GM13977 (cell line): ENCODE measurements around the gene RPGR.

ENCODE experiments used
- DNase-seq: peaks from one replicate; pipeline ENCODE4 v3.0.0; 2012; ENCODE audit warnings: low spot score
- CTCF ChIP-seq: IDR thresholded peaks from 2 replicates; pipeline ENCODE4 v1.5.1; 2012; ENCODE audit warnings: mild to moderate bottlenecking, control low read depth; ENCODE audit not compliant: insufficient read depth; ENCODE audit errors: extremely low read depth, missing control alignments
- in situ Hi-C: fragments of 300-500 bp; cut with MboI; formaldehyde crosslinking; loops from one replicate; pipeline ENCODE4 v1.12.0; 2022; ENCODE audit warnings: low sequenced_read_pairs, low pct_unique_long_range_greater_than_20kb, mixed read lengths, inconsistent platforms; ENCODE audit not compliant: unreplicated experiment

The RPGR gene

DNA sequence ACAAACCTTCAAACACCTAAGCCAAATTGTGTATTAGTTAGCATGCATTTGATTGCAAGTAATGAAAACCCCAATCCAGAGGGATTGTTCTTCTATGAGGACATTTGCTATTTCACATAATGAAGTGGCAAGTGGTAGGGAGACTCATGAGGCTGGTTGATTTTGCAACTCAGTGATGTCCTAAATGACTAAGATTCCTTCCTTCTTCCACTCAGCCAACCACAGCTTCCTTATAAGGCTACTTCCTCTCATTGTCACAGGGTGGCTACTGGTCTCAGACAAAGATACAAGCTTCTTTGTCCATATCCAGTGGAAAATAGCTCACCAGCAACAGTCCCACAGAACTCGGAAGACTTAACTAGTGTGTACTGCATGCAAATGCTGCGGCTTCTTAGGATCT, 19.8 kb upstream of the RPGR start:
- no peak for DNase-seq
- no peak for TF ChIP-seq CTCF
- in situ Hi-C loops: no loop called here

DNA sequence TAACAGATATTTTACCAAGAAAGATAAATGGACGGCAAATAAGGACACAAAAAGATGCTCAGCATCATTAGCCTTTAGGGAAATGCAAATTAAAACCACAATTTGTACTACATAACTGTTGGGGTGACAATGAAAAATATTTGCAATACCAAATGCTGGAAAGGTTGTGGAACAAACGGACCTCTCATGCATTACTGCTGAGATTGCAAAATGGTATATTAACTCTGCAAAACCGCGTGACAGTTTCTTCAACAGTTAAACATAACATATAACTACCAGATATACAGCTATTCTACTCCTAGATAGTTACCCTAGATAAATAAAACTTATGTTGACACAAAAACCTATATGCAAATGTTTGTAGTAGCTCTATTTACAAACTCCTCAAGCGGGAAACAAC, 18.8 kb upstream of the RPGR start:
- no peak for TF ChIP-seq CTCF
- in situ Hi-C loops: no loop called here
- DNase-seq: no peak

DNA sequence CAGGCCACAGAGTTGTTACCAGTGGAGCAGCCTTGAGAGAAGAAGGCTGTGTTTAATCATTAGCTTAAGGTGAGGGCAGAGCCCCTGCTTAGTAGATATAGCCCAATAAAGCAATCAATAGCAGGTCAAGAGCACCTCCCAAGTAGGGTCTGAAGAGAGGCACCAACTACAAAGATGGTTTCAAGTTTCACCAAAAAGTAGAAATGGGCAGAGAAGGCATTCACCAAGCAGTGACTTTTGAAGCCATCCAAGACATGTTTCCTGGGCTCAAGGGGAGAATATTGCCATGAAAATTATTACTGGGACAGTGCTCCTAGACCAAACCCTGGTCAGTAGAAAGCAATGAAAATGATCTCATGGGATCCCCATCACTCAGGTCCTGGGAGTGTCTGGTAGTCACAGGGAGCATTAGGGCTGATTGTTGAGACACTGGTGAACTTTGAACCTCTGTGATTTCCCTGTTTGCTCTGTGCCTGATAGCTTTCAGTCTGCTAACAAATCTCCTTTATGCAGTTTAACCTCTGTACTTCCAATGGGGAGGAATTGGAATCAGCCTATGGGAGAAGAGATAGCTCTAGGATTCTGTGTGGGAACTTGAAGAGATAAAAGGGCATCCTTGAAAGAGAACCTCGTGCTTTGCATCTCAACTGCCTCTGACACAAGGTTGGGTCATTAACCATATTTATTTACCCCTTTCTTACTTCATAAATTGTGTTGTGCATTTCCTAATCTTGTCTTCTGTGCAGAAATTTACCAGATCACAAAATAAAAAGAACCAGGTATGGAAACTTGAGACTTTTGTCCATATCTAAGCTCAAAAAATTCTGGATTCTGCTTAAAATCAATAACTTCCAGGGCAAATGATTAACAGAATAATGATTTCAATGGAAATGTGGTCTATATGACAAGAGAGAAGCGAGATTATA, 15.8 kb upstream of the RPGR start:
- in situ Hi-C loops: no loop called here
- TF ChIP-seq CTCF: no peak
- no peak for DNase-seq

GRCh38 chrX:38341442-38341841, 14.1 kb upstream of the RPGR start:
- no peak for DNase-seq
- TF ChIP-seq CTCF: no peak
- in situ Hi-C loops: no loop called here

GRCh38 chrX:38336538-38337240, 9.4 kb upstream of the RPGR start:
- no peak for DNase-seq
- TF ChIP-seq CTCF: no peak
- in situ Hi-C loops: no loop called here

DNA sequence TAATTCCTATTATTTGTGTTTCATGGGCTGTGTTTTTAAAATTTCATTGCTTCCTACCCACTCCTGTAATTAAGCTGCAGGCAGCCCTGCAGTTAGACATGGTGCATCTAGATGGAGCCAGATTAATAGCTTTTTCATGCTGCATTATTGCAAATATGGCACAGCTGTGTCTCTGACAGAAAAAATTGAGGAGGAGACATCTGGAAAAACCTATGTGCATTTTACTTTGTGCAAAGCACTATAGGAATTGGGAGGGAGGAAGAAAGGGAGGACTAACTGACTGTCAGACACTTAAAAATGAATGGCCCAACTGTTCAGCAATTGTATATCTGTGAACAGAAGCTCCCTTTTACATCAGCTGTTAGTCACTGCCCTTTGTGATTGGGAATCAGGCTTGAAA, 8.1 kb upstream of the RPGR start:
- DNase-seq: no peak

More for the DNA sequence above, 8.1 kb upstream of the RPGR start:
- TF ChIP-seq CTCF: no peak
- in situ Hi-C loops: no loop called here
